H9 (cell line): ENCODE measurements around the gene RPAIN. TPM values are rescaled to one million over a fixed set of nuclear protein-coding genes. Genes with fewer than 3 reads are reported as not detected.

Experiments
- DNase-seq: peaks from one replicate; pipeline ENCODE4 v3.0.0-alpha.2; 2017
- H2AFZ ChIP-seq: one replicate; pipeline ENCODE4 v1.6.1; 2013; ENCODE audit warnings: mild to moderate bottlenecking, low read length, control low read depth, moderate library complexity
- H2AK5ac ChIP-seq: 2 replicates; pipeline ENCODE4 v1.6.1; 2013; ENCODE audit warnings: low read length, control low read depth, mixed read lengths; ENCODE audit not compliant: insufficient read length
- H2BK120ac ChIP-seq: one replicate; pipeline ENCODE4 v1.6.1; 2013; ENCODE audit warnings: low read depth, mild to moderate bottlenecking, low read length, control low read depth, inconsistent platforms; ENCODE audit not compliant: poor library complexity, severe bottlenecking
- H2BK12ac ChIP-seq: 2 replicates; pipeline ENCODE4 v1.6.1; 2013; ENCODE audit warnings: low read length, control low read depth, mixed read lengths, low read depth; ENCODE audit not compliant: insufficient read length
- H2BK15ac ChIP-seq: 2 replicates; pipeline ENCODE4 v1.6.1; 2013; ENCODE audit warnings: low read depth, low read length, control low read depth
- H2BK20ac ChIP-seq: one replicate; pipeline ENCODE4 v1.6.1; 2013; ENCODE audit warnings: low read depth, mild to moderate bottlenecking, low read length, control low read depth, inconsistent platforms; ENCODE audit not compliant: poor library complexity, severe bottlenecking
- H2BK5ac ChIP-seq: 2 replicates; pipeline ENCODE4 v1.6.1; 2013; ENCODE audit warnings: low read length, control low read depth, mixed read lengths; ENCODE audit not compliant: insufficient read length
- H3K14ac ChIP-seq: 2 replicates; pipeline ENCODE4 v1.6.1; 2013; ENCODE audit warnings: low read length, control low read depth; ENCODE audit not compliant: insufficient read depth
- H3K18ac ChIP-seq: 2 replicates; pipeline ENCODE4 v1.6.1; 2013; ENCODE audit warnings: low read depth, mild to moderate bottlenecking, mixed read lengths, low read length, control low read depth; ENCODE audit not compliant: insufficient read length
- H3K23ac ChIP-seq: 2 replicates; pipeline ENCODE4 v1.6.1; 2013; ENCODE audit warnings: low read length, control low read depth, mixed read lengths, low read depth; ENCODE audit not compliant: insufficient read length
- H3K23me2 ChIP-seq: 2 replicates; pipeline ENCODE4 v1.6.1; 2013; ENCODE audit warnings: low read depth, mild to moderate bottlenecking, mixed read lengths, low read length, control low read depth; ENCODE audit not compliant: insufficient read length, poor library complexity, severe bottlenecking
- H3K27ac ChIP-seq: 2 replicates; pipeline ENCODE4 v1.5.1; 2013; ENCODE audit warnings: low read length, control low read depth, mixed read lengths, low read depth; ENCODE audit not compliant: insufficient read length
- H3K27me3 ChIP-seq: 2 replicates; pipeline ENCODE4 v1.6.1; 2013; ENCODE audit warnings: low read length, control low read depth, inconsistent platforms; ENCODE audit not compliant: insufficient read depth
- H3K4ac ChIP-seq: 2 replicates; pipeline ENCODE4 v1.6.1; 2013; ENCODE audit warnings: low read depth, mild to moderate bottlenecking, control low read depth, inconsistent platforms, low read length, moderate library complexity
- H3K4me1 ChIP-seq: 2 replicates; pipeline ENCODE4 v1.6.1; 2013; ENCODE audit warnings: low read length, control low read depth, inconsistent platforms; ENCODE audit not compliant: insufficient read depth
- H3K4me2 ChIP-seq: 2 replicates; pipeline ENCODE4 v1.6.1; 2013; ENCODE audit warnings: low read length, control low read depth, mixed read lengths; ENCODE audit not compliant: insufficient read length, insufficient read depth
- H3K56ac ChIP-seq: 2 replicates; pipeline ENCODE4 v1.6.1; 2013; ENCODE audit warnings: low read depth, mild to moderate bottlenecking, mixed read lengths, low read length, control low read depth; ENCODE audit not compliant: insufficient read length
- H3K79me1 ChIP-seq: 2 replicates; pipeline ENCODE4 v1.6.1; 2013; ENCODE audit warnings: low read depth, mild to moderate bottlenecking, moderate library complexity, low read length, control low read depth, inconsistent platforms; ENCODE audit not compliant: insufficient read depth, poor library complexity, severe bottlenecking
- H3K79me2 ChIP-seq: 2 replicates; pipeline ENCODE4 v1.6.1; 2013; ENCODE audit warnings: low read length, control low read depth, inconsistent platforms; ENCODE audit not compliant: insufficient read depth
- H3K9ac ChIP-seq: 2 replicates; pipeline ENCODE4 v1.6.1; 2013; ENCODE audit warnings: low read length, control low read depth, mixed read lengths; ENCODE audit not compliant: insufficient read length; ENCODE audit errors: extremely low read depth
- H3K9me3 ChIP-seq: one replicate; pipeline ENCODE4 v1.6.1; 2013; ENCODE audit warnings: low read depth, low read length, inconsistent platforms; ENCODE audit not compliant: control insufficient read depth
- H3T11ph ChIP-seq: one replicate; pipeline ENCODE4 v1.6.1; 2013; ENCODE audit warnings: mild to moderate bottlenecking, low read length, control low read depth, inconsistent platforms
- H4K20me1 ChIP-seq: one replicate; pipeline ENCODE4 v1.6.1; 2013; ENCODE audit not compliant: control insufficient read depth, insufficient read length, insufficient read depth
- H4K5ac ChIP-seq: 2 replicates; pipeline ENCODE4 v1.6.1; 2013; ENCODE audit warnings: low read depth, mild to moderate bottlenecking, mixed read lengths, low read length, control low read depth; ENCODE audit not compliant: insufficient read length
- H4K8ac ChIP-seq: replicated peaks from 2 replicates; pipeline ENCODE4 v1.6.1; 2013; ENCODE audit warnings: low read length, control low read depth, mixed read lengths, low read depth; ENCODE audit not compliant: insufficient read length
- H4K91ac ChIP-seq: 2 replicates; pipeline ENCODE4 v1.6.1; 2013; ENCODE audit warnings: low read depth, mild to moderate bottlenecking, moderate library complexity, mixed read lengths, low read length, control low read depth; ENCODE audit not compliant: insufficient read length
- H3K27ac Mint-ChIP-seq, 3 experiments: 2 replicates in 2 of 3; 3 replicates in 1 of 3; pipeline ENCODE4 v1.8.0; 2020 to 2021; ENCODE audit warnings: mixed read lengths in 3 of 3, mild to moderate bottlenecking in 1 of 3, moderate library complexity in 1 of 3
- H3K27me3 Mint-ChIP-seq: 2 replicates; pipeline ENCODE4 v1.8.0; 2021; ENCODE audit warnings: low read depth, mild to moderate bottlenecking, moderate library complexity, mixed read lengths
- H3K36me3 Mint-ChIP-seq, 3 experiments: 2 replicates in 2 of 3; 3 replicates in 1 of 3; pipeline ENCODE4 v1.8.0; 2020 to 2021; ENCODE audit warnings: low read depth in 3 of 3, mixed read lengths in 3 of 3; ENCODE audit not compliant: insufficient read depth in 1 of 3
- H3K4me1 Mint-ChIP-seq, 2 experiments: 2 replicates each; pipeline ENCODE4 v1.8.0; 2020; ENCODE audit warnings: mixed read lengths in 2 of 2
- H3K4me3 Mint-ChIP-seq, 2 experiments: 2 replicates in 1 of 2; 3 replicates in 1 of 2; pipeline ENCODE4 v1.8.0; 2020 to 2021; ENCODE audit warnings: mild to moderate bottlenecking in 2 of 2, mixed read lengths in 2 of 2, moderate library complexity in 1 of 2
- H3K9me3 Mint-ChIP-seq, 2 experiments: 2 replicates in 1 of 2; 3 replicates in 1 of 2; pipeline ENCODE4 v1.8.0; 2020; ENCODE audit warnings: mild to moderate bottlenecking in 2 of 2, mixed read lengths in 2 of 2, moderate library complexity in 1 of 2
- CTCF ChIP-seq: fragments of 200-600 bp; sonication (generic); conservative IDR thresholded peaks from 3 replicates; pipeline ENCODE4 v1.8.0; 2021; ENCODE audit warnings: antibody characterized with exemption, mild to moderate bottlenecking
- WGBS: extraction: QIAGEN DNeasy Blood & Tissue Kit; methylation state at CpG from one replicate; pipeline ENCODE4 v1.1.7; 2013; ENCODE audit warnings: missing lambda C conversion rate, low lambda C conversion rate, mixed read lengths; ENCODE audit not compliant: insufficient read length; ENCODE audit errors: extremely low coverage; 5-methylcytosine and 5-hydroxymethylcytosine counted together
- total RNA-seq: library from RNA; stranded (reverse); gene quantifications from 2 replicates; pipeline ENCODE4 v1.2.1, GENCODE V29; 2021

The RPAIN gene
- total RNA-seq, 1 experiment from 2014 or later, result 78.9 TPM

- no peaks in the 10 kb centered on the region for H3K27me3 ChIP-seq
- no peak overlapping the region for H3K4me2 ChIP-seq
- TF ChIP-seq CTCF, result no peak
- no peaks in the 10 kb centered on the region for H3K9me3 ChIP-seq
- H3K9ac ChIP-seq, result no peak overlapping the region
- no peak overlapping the region for H3T11ph ChIP-seq
- H4K5ac ChIP-seq, result no peak overlapping the region
- H4K8ac ChIP-seq, result no peak overlapping the region
- Mint-ChIP-seq H3K4me3 (no peak overlapping the region), H3K4me1 (no peaks in the 10 kb centered on the region), H3K9me3 (no peaks in the 10 kb centered on the region), H3K36me3 (peaks cover 30 to 56% (median 46%) of the 10 kb centered on the region in 3 experiments), H3K27ac (no peak overlapping the region), H3K27me3 (no peaks in the 10 kb centered on the region)
- no peak overlapping the region for H3K4ac ChIP-seq
- no peaks in the 10 kb centered on the region for H3K79me2 ChIP-seq
- H2BK5ac ChIP-seq, result no peak overlapping the region
- H4K91ac ChIP-seq, result no peak overlapping the region
- H4K20me1 ChIP-seq, result no peaks in the 10 kb centered on the region
- H2BK120ac ChIP-seq, result no peak overlapping the region
- no peak overlapping the region for H2BK15ac ChIP-seq
- no peak overlapping the region for H3K23ac ChIP-seq
- H3K23me2 ChIP-seq, result no peaks in the 10 kb centered on the region
- no peak overlapping the region for H3K27ac ChIP-seq
- no peak overlapping the region for H3K18ac ChIP-seq
- peaks cover 3% of the 10 kb centered on the region for H3K79me1 ChIP-seq
- H3K14ac ChIP-seq, result no peak overlapping the region
- no peak overlapping the region for H2AK5ac ChIP-seq
- no peak overlapping the region for H3K56ac ChIP-seq
- H3K4me1 ChIP-seq, result no peaks in the 10 kb centered on the region
- H2BK20ac ChIP-seq, result no peak overlapping the region
- DNase-seq, result no peak
- no peak overlapping the region for H2AFZ ChIP-seq
- H2BK12ac ChIP-seq, result no peak overlapping the region
- no CpG with 5 or more reads among the region's 2 CpGs for WGBS
Measured at GRCh38 chr17:5473906-5474305, 53.9 kb downstream of the RPAIN start.
